IgD-negative memory B cell (primary cell): ENCODE measurements around the gene SLIT3. TPM values are rescaled to one million over a fixed set of nuclear protein-coding genes. Genes with fewer than 3 reads are reported as not detected.

Experiments used
- H3K27ac Mint-ChIP-seq, 3 donors: one replicate each; pipeline ENCODE4 v1.8.0; 2020 to 2022; ENCODE audit warnings: mild to moderate bottlenecking in 3 of 3, mixed read lengths in 3 of 3, moderate library complexity in 1 of 3
- H3K27me3 Mint-ChIP-seq: one replicate; pipeline ENCODE4 v1.8.0; 2021; ENCODE audit warnings: mixed read lengths
- H3K36me3 Mint-ChIP-seq: one replicate; pipeline ENCODE4 v1.8.0; 2020; ENCODE audit warnings: mild to moderate bottlenecking, mixed read lengths
- H3K4me1 Mint-ChIP-seq, 3 donors: one replicate each; pipeline ENCODE4 v1.8.0; 2020 to 2022; ENCODE audit warnings: mixed read lengths in 3 of 3, mild to moderate bottlenecking in 1 of 3
- H3K4me3 Mint-ChIP-seq, 4 donors: one replicate each; pipeline ENCODE4 v1.8.0; 2020 to 2022; ENCODE audit warnings: mild to moderate bottlenecking in 4 of 4, mixed read lengths in 4 of 4, moderate library complexity in 3 of 4
- H3K9me3 Mint-ChIP-seq, 3 donors: one replicate each; pipeline ENCODE4 v1.8.0; 2020 to 2021; ENCODE audit warnings: mixed read lengths in 3 of 3, mild to moderate bottlenecking in 1 of 3
- polyA plus RNA-seq: library from polyadenylated mRNA; unstranded; fragments of 300-500 nt; fragmentation: Illumina TruSeq; gene quantifications from one replicate; pipeline ENCODE4 v1.2.3, GENCODE V29; 2021

SLIT3 gene
- polyA plus RNA-seq, 1 donor from 2014 or later: not detected

GRCh38 chr5:168772316-168772961 is 528.5 kb downstream of the SLIT3 start:
- peaks cover 1% of the 10 kb centered on the region for H3K27me3 Mint-ChIP-seq
- no peak overlapping the region for H3K4me3 Mint-ChIP-seq
- no peak overlapping the region for H3K27ac Mint-ChIP-seq
- H3K9me3 Mint-ChIP-seq: peaks cover 0 to 10% (median 2%) of the 10 kb centered on the region in 3 donors
- no peaks in the 10 kb centered on the region for H3K36me3 Mint-ChIP-seq
- no peaks in the 10 kb centered on the region for H3K4me1 Mint-ChIP-seq

- Mint-ChIP-seq H3K9me3 (peaks cover 0 to 10% (median 2%) of the 10 kb centered on the region in 3 donors), H3K27me3 (peaks cover 1% of the 10 kb centered on the region), H3K36me3 (no peaks in the 10 kb centered on the region), H3K4me3 (no peak overlapping the region), H3K27ac (no peak overlapping the region), H3K4me1 (no peaks in the 10 kb centered on the region)
Observed at GRCh38 chr5:168771678-168772077, 529.3 kb downstream of the SLIT3 start.

DNA sequence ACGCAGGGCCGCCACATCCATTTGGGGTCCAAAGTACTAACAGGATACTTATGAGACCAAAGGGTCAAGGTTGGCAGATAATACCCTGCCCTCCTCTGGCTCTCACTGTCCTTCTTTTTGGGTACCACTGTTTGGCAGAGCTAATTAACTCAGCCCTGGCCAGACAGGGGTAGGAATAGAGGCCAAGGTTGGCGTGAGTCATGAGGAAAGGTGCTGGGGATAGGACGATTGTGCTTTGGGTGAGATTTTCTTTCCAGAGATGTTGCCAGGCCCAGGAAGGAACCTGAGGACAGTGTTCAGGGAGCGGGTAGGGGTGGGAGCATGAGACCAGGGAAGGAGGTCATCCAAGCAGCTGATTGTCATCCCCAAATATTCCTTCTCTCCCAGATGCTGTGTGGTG is 529.9 kb downstream of the SLIT3 start:
- no peak overlapping the region for H3K27ac Mint-ChIP-seq
- H3K9me3 Mint-ChIP-seq: peaks cover 0 to 10% (median 2%) of the 10 kb centered on the region in 3 donors
- no peak overlapping the region for H3K4me3 Mint-ChIP-seq
- H3K27me3 Mint-ChIP-seq: peaks cover 1% of the 10 kb centered on the region
- no peaks in the 10 kb centered on the region for H3K36me3 Mint-ChIP-seq
- H3K4me1 Mint-ChIP-seq: no peaks in the 10 kb centered on the region

- H3K27ac Mint-ChIP-seq: no peak overlapping the region
Observed at GRCh38 chr5:168770036-168770498, 530.9 kb downstream of the SLIT3 start.

DNA sequence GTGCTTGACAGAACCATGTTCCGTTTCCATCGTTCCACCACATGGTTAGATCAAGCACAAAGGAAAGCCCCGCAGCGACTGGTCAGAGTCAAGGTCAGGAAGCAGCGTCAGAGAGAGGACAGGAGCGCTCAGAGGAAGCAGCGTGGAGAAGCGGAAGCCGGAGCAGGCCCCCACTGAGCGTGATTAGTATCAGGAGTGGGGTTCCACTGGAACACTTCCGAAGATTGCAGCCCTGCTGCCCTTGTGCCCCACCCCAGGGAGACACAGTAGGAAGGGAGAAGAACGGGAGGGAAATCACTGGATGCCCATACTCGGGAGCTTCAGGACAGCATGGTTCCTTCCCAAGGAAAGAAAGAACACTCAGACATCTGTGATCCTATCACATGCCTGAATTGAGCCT is 532.8 kb downstream of the SLIT3 start:
- Mint-ChIP-seq H3K4me1 (no peaks in the 10 kb centered on the region), H3K4me3 (no peak overlapping the region), H3K9me3 (peaks cover 0 to 10% (median 2%) of the 10 kb centered on the region in 3 donors), H3K27ac (no peak overlapping the region), H3K36me3 (no peaks in the 10 kb centered on the region), H3K27me3 (peaks cover 6% of the 10 kb centered on the region)

More at GRCh38 chr5:168770036-168770498, 530.9 kb downstream of the SLIT3 start:
- Mint-ChIP-seq H3K4me1 (no peaks in the 10 kb centered on the region), H3K4me3 (no peak overlapping the region), H3K9me3 (peaks cover 0 to 10% (median 2%) of the 10 kb centered on the region in 3 donors), H3K27me3 (peaks cover 3% of the 10 kb centered on the region), H3K36me3 (no peaks in the 10 kb centered on the region)

- H3K27me3 Mint-ChIP-seq: peaks cover 6% of the 10 kb centered on the region
- no peaks in the 10 kb centered on the region for H3K36me3 Mint-ChIP-seq
- H3K9me3 Mint-ChIP-seq: peaks cover 0 to 10% (median 2%) of the 10 kb centered on the region in 3 donors
- H3K4me3 Mint-ChIP-seq: no peak overlapping the region
- peak overlapping the region in 1 of 3 donors; percentile 5 for H3K27ac Mint-ChIP-seq
- no peaks in the 10 kb centered on the region for H3K4me1 Mint-ChIP-seq
Observed at GRCh38 chr5:168766426-168766700, 534.6 kb downstream of the SLIT3 start.

DNA sequence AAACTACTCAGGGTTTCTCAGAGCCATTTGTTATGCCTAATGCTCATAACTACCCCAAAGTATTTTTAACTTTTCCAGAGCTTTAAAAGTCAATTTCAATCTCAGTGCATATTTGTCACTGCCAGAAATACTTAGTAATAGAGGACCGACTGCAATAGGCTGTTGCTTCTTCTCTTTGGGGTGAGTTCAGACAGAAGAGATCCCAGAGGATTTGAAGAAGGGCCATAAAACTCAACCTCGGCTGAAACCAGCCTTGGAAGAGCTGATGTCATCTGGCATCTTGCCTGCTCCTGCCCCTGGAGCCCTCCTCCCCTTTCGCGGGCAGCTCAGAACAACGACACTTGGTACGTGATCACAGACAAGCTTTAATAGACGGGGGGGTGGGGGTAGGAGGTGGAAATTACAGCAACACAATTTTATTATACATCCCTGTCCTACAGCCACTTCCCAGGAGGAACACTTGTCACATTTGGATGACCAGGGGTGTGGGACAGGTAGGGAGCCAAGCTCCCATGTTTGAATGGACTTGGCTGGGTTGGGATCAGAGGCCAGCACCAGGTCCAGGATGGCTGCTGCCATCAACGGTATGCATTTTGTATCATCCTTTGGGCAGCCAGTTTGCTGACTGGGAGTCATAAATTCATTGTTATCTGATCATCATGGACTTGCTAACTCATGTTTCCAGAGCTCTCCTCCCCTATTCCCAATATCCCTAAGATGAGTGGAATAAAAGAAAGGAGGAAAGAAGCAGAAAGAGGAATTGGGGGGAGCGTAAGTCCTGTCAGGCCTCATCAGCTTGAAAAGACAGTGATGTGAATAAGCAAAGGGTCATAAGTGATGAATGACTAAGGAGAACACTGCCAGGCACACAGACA is 535.2 kb downstream of the SLIT3 start:
- Mint-ChIP-seq H3K4me1 (no peaks in the 10 kb centered on the region), H3K36me3 (no peaks in the 10 kb centered on the region), H3K9me3 (peaks cover 0 to 10% (median 2%) of the 10 kb centered on the region in 3 donors), H3K27ac (peak overlapping the region in 1 of 3 donors; percentile 5), H3K4me3 (no peak overlapping the region), H3K27me3 (peaks cover 6% of the 10 kb centered on the region)

- H3K4me3 Mint-ChIP-seq: no peak overlapping the region
- peaks cover 6% of the 10 kb centered on the region for H3K27me3 Mint-ChIP-seq
- H3K4me1 Mint-ChIP-seq: no peaks in the 10 kb centered on the region
- no peaks in the 10 kb centered on the region for H3K36me3 Mint-ChIP-seq
- peaks cover 0 to 10% (median 2%) of the 10 kb centered on the region in 3 donors for H3K9me3 Mint-ChIP-seq
- no peak overlapping the region for H3K27ac Mint-ChIP-seq
Observed at GRCh38 chr5:168765086-168765550, 535.8 kb downstream of the SLIT3 start.

GRCh38 chr5:168756453-168757391 is 544.2 kb downstream of the SLIT3 start:
- peak overlapping the region in 1 of 4 donors; percentile 56 for H3K4me3 Mint-ChIP-seq
- no peaks in the 10 kb centered on the region for H3K4me1 Mint-ChIP-seq
- no peaks in the 10 kb centered on the region for H3K9me3 Mint-ChIP-seq
- H3K27ac Mint-ChIP-seq: no peak overlapping the region
- peaks cover 1% of the 10 kb centered on the region for H3K27me3 Mint-ChIP-seq
- H3K36me3 Mint-ChIP-seq: no peaks in the 10 kb centered on the region

DNA sequence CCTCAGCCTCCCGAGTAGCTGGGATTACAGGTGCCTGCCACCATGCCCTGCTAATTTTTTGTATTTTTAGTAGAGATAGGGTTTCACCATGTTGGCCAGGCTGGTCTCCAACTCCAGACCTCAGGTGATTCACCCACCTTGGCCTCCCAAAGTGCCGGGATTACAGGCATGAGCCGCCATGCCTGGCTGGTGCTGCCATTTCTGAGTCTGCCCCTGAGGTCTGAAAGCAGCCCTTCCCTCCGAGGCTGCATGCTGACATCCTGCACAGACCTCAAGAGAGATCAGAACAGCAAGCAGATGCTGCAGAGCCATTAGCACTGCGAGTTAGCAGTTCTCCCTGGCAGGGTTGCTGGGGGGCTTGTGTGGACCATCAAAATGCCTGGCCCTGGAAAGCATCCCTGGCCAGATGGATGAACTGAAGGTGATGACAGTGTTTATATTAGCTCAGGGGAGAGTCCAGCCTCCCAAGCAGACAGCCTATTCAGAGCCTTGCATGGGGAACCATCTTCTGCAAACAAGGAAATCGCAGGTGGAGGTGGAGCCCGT is 545.3 kb downstream of the SLIT3 start:
- Mint-ChIP-seq H3K27ac (no peak overlapping the region), H3K9me3 (no peaks in the 10 kb centered on the region), H3K27me3 (peaks cover 1% of the 10 kb centered on the region), H3K4me3 (no peak overlapping the region), H3K4me1 (no peaks in the 10 kb centered on the region), H3K36me3 (no peaks in the 10 kb centered on the region)

- peaks cover 1% of the 10 kb centered on the region for H3K27me3 Mint-ChIP-seq
- H3K27ac Mint-ChIP-seq: no peak overlapping the region
- no peaks in the 10 kb centered on the region for H3K4me1 Mint-ChIP-seq
- no peaks in the 10 kb centered on the region for H3K36me3 Mint-ChIP-seq
- H3K9me3 Mint-ChIP-seq: peaks cover 0 to 1% (median 0%) of the 10 kb centered on the region in 3 donors
- no peak overlapping the region for H3K4me3 Mint-ChIP-seq
Observed at GRCh38 chr5:168753691-168754254, 547.2 kb downstream of the SLIT3 start.

DNA sequence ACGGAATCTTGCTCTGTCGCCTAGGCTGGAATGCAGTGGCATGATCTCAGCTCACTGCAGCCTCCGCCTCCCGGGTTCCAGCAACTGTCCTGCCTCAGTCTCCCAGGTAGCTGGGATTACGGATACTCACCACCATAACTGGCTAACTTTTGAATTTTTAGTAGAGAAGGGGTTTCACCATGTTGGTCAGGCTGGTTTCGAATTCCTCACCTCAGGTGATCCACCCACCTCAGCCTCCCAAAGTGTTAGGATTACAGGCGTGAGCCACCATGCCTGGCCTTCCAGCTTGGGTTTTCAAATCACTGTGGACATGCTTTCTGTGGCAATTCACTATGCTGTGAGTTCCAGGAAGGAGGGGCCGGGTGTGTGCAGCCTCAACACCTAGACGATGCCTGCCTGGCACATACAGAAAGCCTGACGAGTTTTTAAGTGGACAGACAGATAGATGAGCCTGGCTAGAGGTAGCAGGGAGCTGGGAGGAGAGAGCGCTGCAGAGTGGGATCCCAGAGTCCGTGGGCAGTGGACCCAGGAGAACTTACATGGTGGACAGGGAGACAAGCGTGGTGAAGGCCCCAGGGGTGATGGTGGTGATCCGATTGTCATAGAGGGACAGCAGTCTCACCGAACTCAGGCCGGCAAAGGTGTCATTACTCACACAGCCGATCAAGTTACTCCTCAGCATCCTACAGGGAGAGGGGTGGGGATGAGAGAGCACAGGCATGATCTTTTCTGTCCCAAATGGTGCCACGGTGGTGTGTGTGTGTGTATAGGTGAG is 548.3 kb downstream of the SLIT3 start:
- no peak overlapping the region for H3K27ac Mint-ChIP-seq
- H3K4me1 Mint-ChIP-seq: no peaks in the 10 kb centered on the region
- H3K27me3 Mint-ChIP-seq: peaks cover 1% of the 10 kb centered on the region
- peaks cover 0 to 1% (median 0%) of the 10 kb centered on the region in 3 donors for H3K9me3 Mint-ChIP-seq
- peak overlapping the region in 1 of 4 donors; percentile 44 for H3K4me3 Mint-ChIP-seq
- no peaks in the 10 kb centered on the region for H3K36me3 Mint-ChIP-seq

GRCh38 chr5:168752012-168752411 is 548.9 kb downstream of the SLIT3 start:
- Mint-ChIP-seq H3K9me3 (peaks cover 0 to 1% (median 0%) of the 10 kb centered on the region in 3 donors), H3K36me3 (no peaks in the 10 kb centered on the region)

More at GRCh38 chr5:168752012-168752411, 548.9 kb downstream of the SLIT3 start:
- Mint-ChIP-seq H3K27ac (no peak overlapping the region), H3K4me3 (no peak overlapping the region), H3K27me3 (peaks cover 1% of the 10 kb centered on the region), H3K4me1 (no peaks in the 10 kb centered on the region)
